ENCODE measurements around the gene MCOLN2. TPM values are rescaled to one million over a fixed set of nuclear protein-coding genes. Genes with fewer than 3 reads are reported as not detected.

MCOLN2 gene
- total and polyA plus RNA-seq, 3 experiments from 2014 or later, result 18.7 to 110 (median 103) TPM

- Histone ChIP-seq H3K4me3 (ENCODE audit: low read length) (no peak overlapping the region), H3K27me3 (ENCODE audit: insufficient read depth, low read length, poor library complexity, severe bottlenecking) (peaks cover 10% of the 10 kb centered on the region), H3K36me3 (ENCODE audit: insufficient read depth, low read length) (no peaks in the 10 kb centered on the region), H3K27ac (ENCODE audit: low read depth, low read length) (no peak overlapping the region), H3K4me1 (ENCODE audit: insufficient read depth, low read length) (peaks cover 15% of the 10 kb centered on the region), H3K9me3 (ENCODE audit: low read length) (no peaks in the 10 kb centered on the region)
- H3K27ac Mint-ChIP-seq, result peak overlapping the region in 3 of 8 donors; percentile 54 to 62 (median 59)
- peaks cover 0 to 3% (median 1%) of the 10 kb centered on the region in 3 donors for H3K36me3 Mint-ChIP-seq
- POLR2A ChIA-PET, result interaction anchor here (0.6 kb wide), 1 partner anchor 10 kb away, joined by 4 read pairs; no protein-coding TSS in a partner anchor
- CTCF ChIA-PET, result interaction anchor here (0.8 to 1.2 kb wide), 2 partner anchors 10 to 106 kb away, joined by 3 read pairs; no protein-coding TSS in a partner anchor
- DNase-seq, result no peak
- H3K4me1 Mint-ChIP-seq, result peaks cover 20 to 47% (median 31%) of the 10 kb centered on the region in 3 donors
- H3K4me3 Mint-ChIP-seq, result peak overlapping the region in 1 of 7 donors; percentile 8
- no peaks in the 10 kb centered on the region for H3K9me3 Mint-ChIP-seq
- H3K27me3 Mint-ChIP-seq, result peaks cover 10 to 27% of the 10 kb centered on the region in 2 donors
These were observed 108.2 kb downstream of the MCOLN2 start for GRCh38 chr1:84888753-84889152.

GRCh38 chr1:84887261-84887934 lies 109.5 kb downstream of the MCOLN2 start:
- H3K27me3 Mint-ChIP-seq, result peaks cover 5 to 22% of the 10 kb centered on the region in 2 donors
- Histone ChIP-seq H3K27ac (ENCODE audit: low read depth, low read length) (no peak overlapping the region), H3K36me3 (ENCODE audit: insufficient read depth, low read length) (no peaks in the 10 kb centered on the region), H3K9me3 (ENCODE audit: low read length) (no peaks in the 10 kb centered on the region), H3K4me3 (ENCODE audit: low read length) (no peak overlapping the region), H3K27me3 (ENCODE audit: insufficient read depth, low read length, poor library complexity, severe bottlenecking) (peaks cover 2% of the 10 kb centered on the region), H3K4me1 (ENCODE audit: insufficient read depth, low read length) (peaks cover 11% of the 10 kb centered on the region)
- no peak overlapping the region for H3K4me3 Mint-ChIP-seq
- no peak for DNase-seq
- no peaks in the 10 kb centered on the region for H3K9me3 Mint-ChIP-seq
- peaks cover 0 to 3% (median under 1%) of the 10 kb centered on the region in 3 donors for H3K36me3 Mint-ChIP-seq
- no peak overlapping the region for H3K27ac Mint-ChIP-seq
- CTCF ChIA-PET, result no interaction called here
- POLR2A ChIA-PET, result no interaction called here
- peaks cover 16 to 40% (median 23%) of the 10 kb centered on the region in 3 donors for H3K4me1 Mint-ChIP-seq

- no peaks in the 10 kb centered on the region for H3K27me3 ChIP-seq (ENCODE audit: insufficient read depth, low read length, poor library complexity, severe bottlenecking)
- peaks cover 0 to 8% (median 1%) of the 10 kb centered on the region in 3 donors for H3K36me3 Mint-ChIP-seq
- H3K36me3 ChIP-seq (ENCODE audit: insufficient read depth, low read length), result no peaks in the 10 kb centered on the region
- H3K27ac Mint-ChIP-seq, result no peak overlapping the region
- H3K27ac ChIP-seq (ENCODE audit: low read depth, low read length), result no peak overlapping the region
- ChIA-PET CTCF (no interaction called here), POLR2A (no interaction called here)
- peaks cover 0 to 2% (median 0%) of the 10 kb centered on the region in 5 donors for H3K9me3 Mint-ChIP-seq
- H3K4me1 Mint-ChIP-seq, result peaks cover 13 to 28% (median 15%) of the 10 kb centered on the region in 3 donors
- DNase-seq, result no peak
- H3K4me3 ChIP-seq (ENCODE audit: low read length), result no peak overlapping the region
- H3K4me1 ChIP-seq (ENCODE audit: insufficient read depth, low read length), result peaks cover 11% of the 10 kb centered on the region
- H3K4me3 Mint-ChIP-seq, result peak overlapping the region in 1 of 7 donors; percentile 0
- H3K9me3 ChIP-seq (ENCODE audit: low read length), result no peaks in the 10 kb centered on the region
- peaks cover 4 to 17% of the 10 kb centered on the region in 2 donors for H3K27me3 Mint-ChIP-seq
These were observed 111.4 kb downstream of the MCOLN2 start for GRCh38 chr1:84885469-84885868.

GRCh38 chr1:84884671-84885389 lies 112.1 kb downstream of the MCOLN2 start:
- ChIA-PET CTCF (no interaction called here), POLR2A (no interaction called here)
- no peaks in the 10 kb centered on the region for H3K36me3 ChIP-seq (ENCODE audit: insufficient read depth, low read length)
- no peak overlapping the region for H3K4me3 ChIP-seq (ENCODE audit: low read length)
- no peaks in the 10 kb centered on the region for H3K9me3 ChIP-seq (ENCODE audit: low read length)
- DNase-seq, result no peak
- H3K4me1 ChIP-seq (ENCODE audit: insufficient read depth, low read length), result peaks cover 11% of the 10 kb centered on the region
- no peak overlapping the region for H3K27ac ChIP-seq (ENCODE audit: low read depth, low read length)
- no peak overlapping the region for H3K27ac Mint-ChIP-seq
- H3K27me3 Mint-ChIP-seq, result peaks cover 10 to 17% of the 10 kb centered on the region in 2 donors
- peaks cover 0 to 2% (median 0%) of the 10 kb centered on the region in 5 donors for H3K9me3 Mint-ChIP-seq
- no peaks in the 10 kb centered on the region for H3K27me3 ChIP-seq (ENCODE audit: insufficient read depth, low read length, poor library complexity, severe bottlenecking)
- peaks cover 11 to 22% (median 15%) of the 10 kb centered on the region in 3 donors for H3K4me1 Mint-ChIP-seq
- H3K4me3 Mint-ChIP-seq, result no peak overlapping the region
- H3K36me3 Mint-ChIP-seq, result peaks cover 0 to 8% (median 1%) of the 10 kb centered on the region in 3 donors

GRCh38 chr1:84883286-84883685 lies 113.6 kb downstream of the MCOLN2 start:
- Histone ChIP-seq H3K27ac (ENCODE audit: low read depth, low read length) (no peak overlapping the region), H3K36me3 (ENCODE audit: insufficient read depth, low read length) (no peaks in the 10 kb centered on the region), H3K4me1 (ENCODE audit: insufficient read depth, low read length) (peaks cover under 1% of the 10 kb centered on the region), H3K9me3 (ENCODE audit: low read length) (no peaks in the 10 kb centered on the region), H3K4me3 (ENCODE audit: low read length) (no peak overlapping the region), H3K27me3 (ENCODE audit: insufficient read depth, low read length, poor library complexity, severe bottlenecking) (no peaks in the 10 kb centered on the region)
- H3K27ac Mint-ChIP-seq, result no peak overlapping the region
- ChIA-PET POLR2A (no interaction called here), CTCF (no interaction called here)
- peaks cover 0 to 2% (median 0%) of the 10 kb centered on the region in 5 donors for H3K9me3 Mint-ChIP-seq
- no peak overlapping the region for H3K4me3 Mint-ChIP-seq
- H3K36me3 Mint-ChIP-seq, result peaks cover 0 to 8% (median 1%) of the 10 kb centered on the region in 3 donors
- peaks cover 4 to 7% (median 6%) of the 10 kb centered on the region in 3 donors for H3K4me1 Mint-ChIP-seq
- no peak for DNase-seq
- H3K27me3 Mint-ChIP-seq, result peaks cover 10 to 17% of the 10 kb centered on the region in 2 donors

GRCh38 chr1:84877592-84877991 lies 119.3 kb downstream of the MCOLN2 start:
- Histone ChIP-seq H3K4me3 (ENCODE audit: low read length) (no peak overlapping the region), H3K9me3 (ENCODE audit: low read length) (no peaks in the 10 kb centered on the region), H3K27ac (ENCODE audit: low read depth, low read length) (no peak overlapping the region), H3K4me1 (ENCODE audit: insufficient read depth, low read length) (peaks cover 13% of the 10 kb centered on the region), H3K27me3 (ENCODE audit: insufficient read depth, low read length, poor library complexity, severe bottlenecking) (no peaks in the 10 kb centered on the region), H3K36me3 (ENCODE audit: insufficient read depth, low read length) (no peaks in the 10 kb centered on the region)
- CTCF ChIA-PET, result no interaction called here
- no peak for DNase-seq
- Mint-ChIP-seq H3K4me1 (peaks cover 21 to 26% (median 23%) of the 10 kb centered on the region in 3 donors), H3K27me3 (peaks cover 12 to 22% of the 10 kb centered on the region in 2 donors), H3K27ac (no peak overlapping the region), H3K9me3 (peaks cover 0 to 2% (median 0%) of the 10 kb centered on the region in 5 donors), H3K4me3 (no peak overlapping the region), H3K36me3 (peaks cover 0 to 8% (median 0%) of the 10 kb centered on the region in 3 donors)
- POLR2A ChIA-PET, result no interaction called here

- Histone ChIP-seq H3K9me3 (ENCODE audit: low read length) (no peaks in the 10 kb centered on the region), H3K27ac (ENCODE audit: low read depth, low read length) (no peak overlapping the region), H3K4me1 (ENCODE audit: insufficient read depth, low read length) (peaks cover 13% of the 10 kb centered on the region), H3K4me3 (ENCODE audit: low read length) (no peak overlapping the region), H3K27me3 (ENCODE audit: insufficient read depth, low read length, poor library complexity, severe bottlenecking) (no peaks in the 10 kb centered on the region), H3K36me3 (ENCODE audit: insufficient read depth, low read length) (no peaks in the 10 kb centered on the region)
- ChIA-PET CTCF (interaction anchor here (1.0 kb wide), 1 partner anchor 58 kb away, joined by 5 read pairs; no protein-coding TSS in a partner anchor), POLR2A (no interaction called here)
- Mint-ChIP-seq H3K9me3 (peaks cover 0 to under 1% (median 0%) of the 10 kb centered on the region in 5 donors), H3K4me3 (peak overlapping the region in 3 of 7 donors; percentile 10 to 61 (median 42)), H3K36me3 (peaks cover 0 to under 1% (median 0%) of the 10 kb centered on the region in 3 donors), H3K27me3 (peaks cover 19 to 26% of the 10 kb centered on the region in 2 donors), H3K27ac (peak overlapping the region in 3 of 8 donors; percentile 13 to 71 (median 15)), H3K4me1 (peaks cover 21 to 26% (median 23%) of the 10 kb centered on the region in 3 donors)
- peak in 3 of 5 donors; percentile 15 to 64 (median 59) for DNase-seq
These were observed 120.6 kb downstream of the MCOLN2 start for GRCh38 chr1:84876353-84876752.

All from CD8-positive, alpha-beta memory T cell (primary cell).